A549 (cell line): Measurements from ENCODE around the gene HIVEP3. TPM values are rescaled to one million over a fixed set of nuclear protein-coding genes. Genes with fewer than 3 reads are reported as not detected.

Experiments used
- ATAC-seq, 2 experiments: fragments of 200-7000 bp in 1 of 2; fragments of >200 bp in 1 of 2; cut with Nextera tagmentation in 1 of 2; cut with Tn5 transposase in 1 of 2; 3 replicates each; pipeline versions ENCODE4 v1.8.0 to v1.9.1; 2018 to 2020; ENCODE audit warnings: mild to moderate bottlenecking in 1 of 2, moderate library complexity in 1 of 2
- CTCF ChIA-PET: fragments of 300-600 bp; sonication (Branson Sonifier 250); formaldehyde crosslinking; extraction: SDS; loops from one replicate; lab custom pipeline; 2021; ENCODE audit warnings: antibody characterized with exemption, inconsistent platforms; lab: Yijun Ruan, JAX
- POLR2A ChIA-PET: fragments of 350-600 bp; formaldehyde crosslinking; extraction: SDS; loops from one replicate; lab custom pipeline; 2021; ENCODE audit warnings: antibody characterized with exemption, inconsistent platforms; lab: Yijun Ruan, JAX
- DNase-seq, 2 experiments: peaks; one replicate each; pipeline versions ENCODE4 v3.0.0 to v3.0.0-alpha.2; 2011 to 2016; ENCODE audit warnings: low read depth in 1 of 2, low spot score in 1 of 2
- FAIRE-seq: peaks from 2 replicates; lab custom pipeline; 2011; peaks lifted over from hg19 to GRCh38; lab: Jason Lieb, UNC
- H3K27ac ChIP-seq, 2 experiments: fragments of >200 bp; sonication (Bioruptor Twin); formaldehyde crosslinking; 3 replicates each; pipeline ENCODE4 v1.5.1; 2016 to 2017
- H3K4me1 ChIP-seq: fragments of >200 bp; sonication (Bioruptor Twin); formaldehyde crosslinking; 3 replicates; pipeline ENCODE4 v1.6.1; 2016
- H3K4me2 ChIP-seq: fragments of >200 bp; sonication (Bioruptor Twin); formaldehyde crosslinking; 3 replicates; pipeline ENCODE4 v1.6.1; 2016
- H3K4me3 ChIP-seq: fragments of >200 bp; sonication (Bioruptor Twin); formaldehyde crosslinking; 3 replicates; pipeline ENCODE4 v1.5.1; 2016
- H3K9me3 ChIP-seq: fragments of >200 bp; sonication (Bioruptor Twin); formaldehyde crosslinking; 3 replicates; pipeline ENCODE4 v1.6.1; 2016
- ATOH8 ChIP-seq: fragments of 250-450 bp; sonication (Bioruptor Pico); IDR thresholded peaks from 2 replicates; pipeline ENCODE4 v1.5.0; 2020; ENCODE audit warnings: low read depth, mild to moderate bottlenecking, moderate library complexity
- BCL3 ChIP-seq: fragments of >200 bp; sonication (Bioruptor Twin); formaldehyde crosslinking; IDR thresholded peaks from 3 replicates; pipeline ENCODE4 v1.6.1; 2016
- CBX8 ChIP-seq: fragments of 200-600 bp; sonication (generic); IDR thresholded peaks from 2 replicates; pipeline ENCODE4 v1.6.1; 2016
- CHD2 ChIP-seq: fragments of 150-350 bp; IDR thresholded peaks from 2 replicates; pipeline ENCODE4 v1.6.1; 2014; ENCODE audit warnings: low read length; ENCODE audit not compliant: partially characterized antibody
- EHF ChIP-seq: fragments of 250-450 bp; sonication (Bioruptor Pico); IDR thresholded peaks from 2 replicates; pipeline ENCODE4 v1.5.0; 2020; ENCODE audit warnings: mild to moderate bottlenecking
- FOSB ChIP-seq: fragments of 250-450 bp; sonication (Bioruptor Pico); IDR thresholded peaks from 2 replicates; pipeline ENCODE4 v1.5.0; 2020; ENCODE audit warnings: mild to moderate bottlenecking, moderate library complexity
- HDAC2 ChIP-seq: fragments of 200-600 bp; sonication (generic); IDR thresholded peaks from 2 replicates; pipeline ENCODE4 v1.6.1; 2016
- HES2 ChIP-seq: fragments of >200 bp; sonication (Bioruptor Twin); formaldehyde crosslinking; IDR thresholded peaks from 2 replicates; pipeline ENCODE4 v1.6.1; 2016
- HMGXB4 ChIP-seq: fragments of 250-450 bp; sonication (Bioruptor Pico); IDR thresholded peaks from 2 replicates; pipeline ENCODE4 v1.5.0; 2021; ENCODE audit warnings: mild to moderate bottlenecking, moderate library complexity, borderline replicate concordance
- HOXB13 ChIP-seq: fragments of 250-450 bp; sonication (Bioruptor Pico); IDR thresholded peaks from 2 replicates; pipeline ENCODE4 v1.5.0; 2020; ENCODE audit warnings: low read depth, mild to moderate bottlenecking, moderate library complexity
- HOXB5 ChIP-seq: fragments of 250-450 bp; sonication (Bioruptor Pico); IDR thresholded peaks from 2 replicates; pipeline ENCODE4 v1.5.0; 2020; ENCODE audit warnings: mild to moderate bottlenecking, moderate library complexity
- JUNB ChIP-seq: fragments of >200 bp; sonication (Bioruptor Twin); formaldehyde crosslinking; IDR thresholded peaks from 2 replicates; pipeline ENCODE4 v1.6.1; 2016
- KDM1A ChIP-seq: fragments of 200-600 bp; sonication (generic); IDR thresholded peaks from 2 replicates; pipeline ENCODE4 v1.6.1; 2016; ENCODE audit warnings: low read depth, mild to moderate bottlenecking
- MAFK ChIP-seq: fragments of 450-650 bp; IDR thresholded peaks from 2 replicates; pipeline ENCODE4 v1.6.1; 2014; ENCODE audit not compliant: partially characterized antibody
- MAZ ChIP-seq: fragments of 150-350 bp; IDR thresholded peaks from 2 replicates; pipeline ENCODE4 v1.6.1; 2014; ENCODE audit warnings: antibody characterized with exemption, low read depth, low read length, borderline replicate concordance
- NPAS2 ChIP-seq: fragments of 250-450 bp; sonication (Bioruptor Pico); IDR thresholded peaks from 2 replicates; pipeline ENCODE4 v1.8.0; 2022; ENCODE audit warnings: mild to moderate bottlenecking, moderate library complexity, borderline replicate concordance
- NR3C1 ChIP-seq: fragments of >200 bp; sonication (Bioruptor Twin); formaldehyde crosslinking; IDR thresholded peaks from 3 replicates; pipeline ENCODE4 v1.6.1; 2017
- PHF8 ChIP-seq: fragments of 200-600 bp; sonication (generic); IDR thresholded peaks from 2 replicates; pipeline ENCODE4 v1.6.1; 2016; ENCODE audit warnings: low read depth, mild to moderate bottlenecking, antibody characterized with exemption, moderate library complexity, borderline replicate concordance
- RAD21 ChIP-seq, 2 experiments: fragments of >200 bp in 1 of 2; sonication (Bioruptor Twin) in 1 of 2; formaldehyde crosslinking in 1 of 2; IDR thresholded peaks in 1 of 2; conservative IDR thresholded peaks in 1 of 2; 2 replicates in 1 of 2; 3 replicates in 1 of 2; pipeline ENCODE4 v1.6.1; 2012 to 2018; ENCODE audit warnings: inconsistent platforms in 1 of 2
- RFX5 ChIP-seq: fragments of 450-650 bp; IDR thresholded peaks from 2 replicates; pipeline ENCODE4 v1.7.1; 2014; ENCODE audit warnings: antibody characterized with exemption, mild to moderate bottlenecking, moderate library complexity
- USF2 ChIP-seq: fragments of 450-650 bp; IDR thresholded peaks from 2 replicates; pipeline ENCODE4 v1.6.1; 2014; ENCODE audit warnings: antibody characterized with exemption
- ZC3H11A ChIP-seq: fragments of 450-650 bp; IDR thresholded peaks from 2 replicates; pipeline ENCODE4 v1.6.1; 2014; ENCODE audit warnings: antibody characterized with exemption, mild to moderate bottlenecking
- WGBS: methylation state at CpG from one replicate; pipeline ENCODE4 v1.1.6; 2017; ENCODE audit errors: missing lambda C conversion rate; 5-methylcytosine and 5-hydroxymethylcytosine counted together
- polyA plus RNA-seq, 4 experiments: library from polyadenylated mRNA; depleted of rRNA in 3 of 4; stranded (reverse); fragments of >200 nt; fragmentation: RNase III in 1 of 4; extraction: RNeasy Plus Mini Kit Qiagen cat#74134 plus additional on column Dnase treatment in 1 of 4; gene quantifications; 2 replicates in 3 of 4; 3 replicates in 1 of 4; pipeline ENCODE4 v1.2.3, GENCODE V29; 2011 to 2017

Gene HIVEP3
- polyA plus RNA-seq, 2 of the 4 experiments (the other 2 are of a cell fraction), result 1.5 to 2.0 TPM

GRCh38 chr1:41582004-41582325 is 336.8 kb downstream of the HIVEP3 start:
- ATAC-seq (no peak), FAIRE-seq (no peak), DNase-seq (no peak)
- Histone ChIP-seq H3K4me3 (no peak overlapping the region), H3K4me2 (no peak overlapping the region), H3K4me1 (no peaks in the 10 kb centered on the region), H3K9me3 (no peaks in the 10 kb centered on the region), H3K27ac (no peak overlapping the region)
- 57% methylated on average over 4 of the region's 10 CpGs for WGBS
- POLR2A ChIA-PET, result no interaction called here
- no peak for TF ChIP-seq ZC3H11A
- no peak for TF ChIP-seq NR3C1
- no peak for TF ChIP-seq USF2
- no peak for TF ChIP-seq CHD2
- no peak for TF ChIP-seq NPAS2 (CRISPR knock-in tag)
- TF ChIP-seq HDAC2, result no peak
- TF ChIP-seq JUNB, result no peak
- no peak for TF ChIP-seq KDM1A
- TF ChIP-seq CBX8, result no peak
- TF ChIP-seq HMGXB4 (CRISPR knock-in tag), result no peak
- no peak for TF ChIP-seq RFX5
- TF ChIP-seq FOSB (CRISPR knock-in tag), result no peak
- CTCF ChIA-PET, result interaction anchor here (0.9 kb wide), 1 partner anchor 9 kb away, joined by 3 read pairs; no protein-coding TSS in a partner anchor

GRCh38 chr1:41581216-41582003 is 337.3 kb downstream of the HIVEP3 start:
- ATAC-seq, result no peak
- Histone ChIP-seq H3K4me2 (no peak overlapping the region), H3K27ac (no peak overlapping the region), H3K9me3 (no peaks in the 10 kb centered on the region), H3K4me3 (no peak overlapping the region), H3K4me1 (no peaks in the 10 kb centered on the region)
- POLR2A ChIA-PET, result no interaction called here
- no peak for FAIRE-seq
- CTCF ChIA-PET, result interaction anchor here (0.7 kb wide), 1 partner anchor 8 kb away, joined by 3 read pairs; no protein-coding TSS in a partner anchor
- no peak for DNase-seq
- TF ChIP-seq PHF8 (no peak), BCL3 (no peak), MAFK (no peak), HES2 (no peak), HOXB13 (CRISPR knock-in tag) (no peak), MAZ (no peak), JUNB (no peak), EHF (CRISPR knock-in tag) (no peak), NPAS2 (CRISPR knock-in tag) (no peak), HOXB5 (CRISPR knock-in tag) (no peak), FOSB (CRISPR knock-in tag) (no peak), RAD21 (conservative IDR thresholded peaks at IDR 0.05 in 1 of 2, IDR thresholded peaks at IDR 0.05 in 1 of 2) (no peak), ATOH8 (CRISPR knock-in tag) (no peak)
- 64% methylated on average over 11 of the region's 19 CpGs for WGBS
